Pancreas (tissue), 10 donors: ENCODE results near the gene CRISPLD2. TPM values are rescaled to one million over a fixed set of nuclear protein-coding genes. Genes with fewer than 3 reads are reported as not detected.

Source experiments
- ATAC-seq, 4 donors: fragments of 200-7000 bp; cut with Tn5 transposase; one replicate each; pipeline versions ENCODE4 v1.8.0 to v1.9.1; 2020; ENCODE audit warnings: mild to moderate bottlenecking in 4 of 4, moderate library complexity in 4 of 4
- DNase-seq, 6 donors: peaks; one replicate each; pipeline ENCODE4 v3.0.0-alpha.2; 2020
- FAIRE-seq: peaks from 2 replicates; lab custom pipeline; 2012; peaks lifted over from hg19 to GRCh38; lab: Jason Lieb, UNC
- H3K27ac ChIP-seq, 4 donors: fragments of 200-600 bp; sonication (generic); 1 replicate in 3 of 4; 2 replicates in 1 of 4; pipeline versions ENCODE4 v1.5.0 to v1.8.0; 2020
- H3K27me3 ChIP-seq, 4 donors: fragments of 200-600 bp; one replicate each; pipeline ENCODE4 v1.8.0; 2021
- H3K36me3 ChIP-seq, 3 donors: fragments of 200-600 bp; sonication (generic) in 1 of 3; one replicate each; pipeline versions ENCODE4 v1.5.0 to v1.8.0; 2020 to 2021
- H3K4me1 ChIP-seq, 3 donors: fragments of 200-600 bp; one replicate each; pipeline ENCODE4 v1.8.0; 2021
- H3K4me3 ChIP-seq, 4 donors: fragments of 200-600 bp; sonication (generic) in 2 of 4; one replicate each; pipeline versions ENCODE4 v1.5.0 to v1.8.0; 2020 to 2021
- H3K9me3 ChIP-seq, 4 donors: fragments of 200-600 bp; one replicate each; pipeline ENCODE4 v1.8.0; 2021
- WGBS, 2 donors: extraction: QIAGEN DNeasy Blood & Tissue Kit; methylation state at CpG; one replicate each; pipeline ENCODE4 v1.1.7; 2013; 5-methylcytosine and 5-hydroxymethylcytosine counted together
- intact Hi-C, 3 donors: fragments of 100-400 bp; cut with DNase I; formaldehyde crosslinking; loops; one replicate each; pipeline versions ENCODE4 v1.11.1 to v1.14.2; 2022
- polyA plus RNA-seq, 2 donors: library from polyadenylated mRNA; stranded (reverse); fragments of 200-250 nt; gene quantifications; one replicate each; pipeline ENCODE4 v1.2.3, GENCODE V29; 2013
- total RNA-seq, 6 donors: library from RNA; stranded (reverse); fragmentation: NEBNext Ultra II Directional in 4 of 6; extraction: Animal tissue kit (Norgen Biotek cat#: 25700) in 4 of 6; gene quantifications; one replicate each; pipeline versions ENCODE4 v1.2.1 to v1.2.4, GENCODE V29; 2021 to 2023
- TF ChIP-seq, protein P1 (sequence below), 4 donors: fragments of 200-600 bp; sonication (generic) in 3 of 4; IDR thresholded peaks; one replicate each; pipeline versions ENCODE4 v1.5.0 to v1.8.0; 2021; ENCODE audit warnings: antibody characterized with exemption in 4 of 4
- donor health status: healthy with polysubstance abuse.
- donor health status: DM: no; HTN: no; CAD: no; lungs with moderate emphysema.
- donor health status: DM: no; HTN: no; CAD: no.
- donor health status: control.
- donor health status: control.
- donor health status: Bipolar disorder and iron deficiency.
- donor health status: DM: yes; HTN: yes; CAD: no.
- donor health status: DM: no; HTN: no; CAD: no.
- donor health status: DM: no; HTN: no; CAD: no.
- donor health status: DM: yes; HTN: yes; CAD: no.

CRISPLD2 gene
- total and polyA plus RNA-seq, 8 donors = 4.1 to 40.2 (median 14.1) TPM

DNA sequence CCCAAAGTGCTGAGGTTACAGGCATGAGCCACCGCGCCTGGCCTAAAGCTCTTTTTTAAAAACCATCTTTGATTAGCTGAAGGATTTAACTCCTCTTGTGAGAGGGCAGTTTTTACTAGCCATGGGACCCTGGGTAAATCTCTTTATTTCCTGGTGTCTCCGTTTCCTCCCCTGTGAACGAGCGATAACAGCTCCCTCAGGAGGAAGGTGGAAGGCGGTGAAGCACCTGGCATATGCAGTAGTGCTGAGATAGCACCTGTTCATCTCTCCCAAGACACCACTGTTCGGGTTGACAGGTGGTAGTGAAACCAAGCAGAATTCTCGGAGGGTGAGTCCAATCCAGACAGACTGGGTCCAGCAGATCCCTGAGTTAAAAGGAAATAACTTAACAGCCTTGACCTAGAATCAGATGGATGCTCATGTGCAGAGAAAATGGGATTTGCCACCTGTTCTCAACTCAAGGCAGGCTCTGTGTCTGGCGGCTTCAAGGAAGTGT is 86.2 kb downstream of the CRISPLD2 start:
- no peaks in the 10 kb centered on the region for H3K4me1 ChIP-seq
- H3K27ac ChIP-seq = no peak overlapping the region
- ATAC-seq = no peak
- TF ChIP-seq, protein P1, sequence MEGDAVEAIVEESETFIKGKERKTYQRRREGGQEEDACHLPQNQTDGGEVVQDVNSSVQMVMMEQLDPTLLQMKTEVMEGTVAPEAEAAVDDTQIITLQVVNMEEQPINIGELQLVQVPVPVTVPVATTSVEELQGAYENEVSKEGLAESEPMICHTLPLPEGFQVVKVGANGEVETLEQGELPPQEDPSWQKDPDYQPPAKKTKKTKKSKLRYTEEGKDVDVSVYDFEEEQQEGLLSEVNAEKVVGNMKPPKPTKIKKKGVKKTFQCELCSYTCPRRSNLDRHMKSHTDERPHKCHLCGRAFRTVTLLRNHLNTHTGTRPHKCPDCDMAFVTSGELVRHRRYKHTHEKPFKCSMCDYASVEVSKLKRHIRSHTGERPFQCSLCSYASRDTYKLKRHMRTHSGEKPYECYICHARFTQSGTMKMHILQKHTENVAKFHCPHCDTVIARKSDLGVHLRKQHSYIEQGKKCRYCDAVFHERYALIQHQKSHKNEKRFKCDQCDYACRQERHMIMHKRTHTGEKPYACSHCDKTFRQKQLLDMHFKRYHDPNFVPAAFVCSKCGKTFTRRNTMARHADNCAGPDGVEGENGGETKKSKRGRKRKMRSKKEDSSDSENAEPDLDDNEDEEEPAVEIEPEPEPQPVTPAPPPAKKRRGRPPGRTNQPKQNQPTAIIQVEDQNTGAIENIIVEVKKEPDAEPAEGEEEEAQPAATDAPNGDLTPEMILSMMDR (IDR thresholded peaks at IDR 0.05) = no peak
- H3K27me3 ChIP-seq = no peaks in the 10 kb centered on the region
- no peaks in the 10 kb centered on the region for H3K36me3 ChIP-seq
- no peak for FAIRE-seq
- WGBS, 2 donors = 83 to 91% methylated on average over 9 of the region's 9 CpGs
- intact Hi-C loops = no loop called here
- H3K4me3 ChIP-seq = no peak overlapping the region
- no peak for DNase-seq
- H3K9me3 ChIP-seq = no peaks in the 10 kb centered on the region

GRCh38 chr16:84907051-84907450 is 87.3 kb downstream of the CRISPLD2 start:
- Histone ChIP-seq H3K9me3 (no peaks in the 10 kb centered on the region), H3K27ac (no peak overlapping the region), H3K36me3 (no peaks in the 10 kb centered on the region), H3K4me3 (no peak overlapping the region), H3K27me3 (no peaks in the 10 kb centered on the region), H3K4me1 (no peaks in the 10 kb centered on the region)
- ATAC-seq (no peak), DNase-seq (no peak), FAIRE-seq (no peak)
- WGBS, 2 donors = 88 to 89% methylated on average over 13 of the region's 13 CpGs
- TF ChIP-seq, protein P1 (IDR thresholded peaks at IDR 0.05) = no peak
- intact Hi-C loops = no loop called here

DNA sequence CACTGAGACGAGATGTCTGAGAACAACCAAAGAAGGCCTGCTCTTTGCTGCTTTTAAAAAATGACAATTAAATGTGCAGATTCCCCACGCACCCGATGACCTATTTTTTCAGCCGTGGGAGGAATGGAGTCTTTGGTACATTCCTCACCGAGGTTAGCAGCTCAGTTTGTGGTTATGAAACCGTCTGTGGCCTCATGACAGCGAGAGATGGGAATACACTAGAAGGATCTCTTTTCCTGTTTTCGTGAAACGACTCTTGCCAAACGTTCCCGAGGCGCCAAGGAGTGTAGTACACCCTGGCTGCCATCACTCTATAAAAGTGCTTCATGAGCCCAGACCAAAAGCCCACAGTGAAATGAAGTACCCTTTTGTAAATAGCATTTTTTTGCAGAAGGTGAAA is 87.8 kb downstream of the CRISPLD2 start:
- intact Hi-C loops = no loop called here
- 67 to 76% methylated on average over 12 of the region's 12 CpGs for WGBS, 2 donors
- H3K9me3 ChIP-seq = no peaks in the 10 kb centered on the region
- ATAC-seq (peak in 3 of 4 donors; percentile 28 to 74 (median 52)), FAIRE-seq (no peak), DNase-seq (peak in 1 of 6 donors; percentile 11)
- no peaks in the 10 kb centered on the region for H3K36me3 ChIP-seq
- no peak overlapping the region for H3K27ac ChIP-seq
- H3K27me3 ChIP-seq = no peaks in the 10 kb centered on the region
- TF ChIP-seq, protein P1 (IDR thresholded peaks at IDR 0.05) = no peak
- H3K4me1 ChIP-seq = no peaks in the 10 kb centered on the region
- H3K4me3 ChIP-seq = no peak overlapping the region

DNA sequence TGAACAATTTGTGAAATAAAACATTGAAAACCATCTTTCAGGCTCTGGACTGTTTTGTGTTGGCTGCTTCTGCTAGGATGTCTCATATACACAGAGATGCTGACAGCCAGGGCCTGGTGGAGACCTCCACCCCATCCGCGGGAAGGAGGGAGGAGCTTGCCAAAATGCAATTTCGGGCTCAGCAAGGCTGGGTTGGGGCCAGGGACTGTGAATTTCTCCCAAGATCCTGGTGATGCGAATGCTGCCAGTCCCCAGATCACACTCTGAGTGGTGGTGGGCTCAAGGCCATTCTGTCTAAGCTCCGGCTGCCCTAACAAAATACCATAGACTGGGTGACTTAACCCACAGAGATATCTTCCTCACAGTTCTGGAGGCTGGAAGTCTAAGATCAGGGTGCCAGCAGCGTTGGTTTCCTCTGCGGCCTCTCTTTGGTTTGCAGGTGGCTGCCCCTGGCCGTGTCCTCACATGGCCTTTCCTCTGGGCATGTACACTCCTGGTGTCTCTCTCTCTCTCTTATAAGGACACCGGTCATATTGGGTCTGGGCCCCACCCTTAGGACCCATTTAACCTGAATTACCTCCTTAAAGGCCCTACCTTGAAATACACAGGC is 89.8 kb downstream of the CRISPLD2 start:
- DNase-seq = no peak
- 83 to 84% methylated on average over 9 of the region's 9 CpGs for WGBS, 2 donors

More for the DNA sequence above, 89.8 kb downstream of the CRISPLD2 start:
- no peak for ATAC-seq
- Histone ChIP-seq H3K4me3 (no peak overlapping the region), H3K4me1 (no peaks in the 10 kb centered on the region), H3K27me3 (no peaks in the 10 kb centered on the region), H3K36me3 (no peaks in the 10 kb centered on the region), H3K27ac (no peak overlapping the region), H3K9me3 (no peaks in the 10 kb centered on the region)
- FAIRE-seq = no peak
- TF ChIP-seq, protein P1 (IDR thresholded peaks at IDR 0.05) = no peak
- intact Hi-C loops = no loop called here
